HG02610 (cell line): ENCODE measurements around the gene KLF15.

ENCODE experiments used
- ATAC-seq: cut with Tn5 transposase; IDR thresholded peaks from one replicate; pipeline ENCODE4 v1.9.1; 2021; ENCODE audit warnings: mild to moderate bottlenecking, moderate library complexity; ENCODE audit not compliant: unreplicated experiment

Gene KLF15

DNA sequence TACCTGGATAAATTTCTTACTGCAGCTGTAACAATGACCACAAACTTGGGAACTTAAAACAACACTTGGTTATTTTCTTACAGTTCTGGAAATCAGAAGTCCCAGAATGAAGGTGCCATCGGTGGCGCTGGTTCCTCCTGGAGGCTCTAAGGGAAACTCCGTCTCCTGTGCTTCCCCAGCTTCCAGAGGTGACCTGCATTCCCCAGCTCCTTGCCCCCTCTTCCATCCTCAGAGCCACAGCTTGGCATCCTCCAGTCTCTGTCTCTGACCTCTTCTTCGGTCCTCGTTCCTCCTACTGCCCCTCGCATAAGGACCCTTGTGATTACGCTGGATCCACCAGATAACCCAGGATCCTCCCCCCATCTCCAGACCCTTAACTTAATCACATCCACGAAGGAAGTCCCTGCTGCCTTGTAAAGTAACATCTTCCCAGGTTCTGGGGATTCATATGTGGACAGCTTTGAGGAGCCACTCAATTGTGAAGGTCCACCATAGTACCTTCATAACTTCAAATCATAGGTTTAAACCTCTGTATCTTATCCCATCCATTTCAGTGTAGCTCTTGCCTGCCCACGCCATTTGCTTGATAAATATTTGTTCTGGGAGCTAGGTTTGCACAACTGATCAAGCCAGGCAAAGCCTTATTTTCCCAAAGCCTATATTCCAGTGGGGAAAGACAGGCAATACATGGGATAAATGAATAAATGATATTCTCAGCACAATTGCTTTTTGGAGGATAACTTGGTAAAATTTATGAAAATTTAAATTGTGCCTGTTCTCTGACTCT, 34.8 kb downstream of the KLF15 start:
- ATAC-seq: no peak

DNA sequence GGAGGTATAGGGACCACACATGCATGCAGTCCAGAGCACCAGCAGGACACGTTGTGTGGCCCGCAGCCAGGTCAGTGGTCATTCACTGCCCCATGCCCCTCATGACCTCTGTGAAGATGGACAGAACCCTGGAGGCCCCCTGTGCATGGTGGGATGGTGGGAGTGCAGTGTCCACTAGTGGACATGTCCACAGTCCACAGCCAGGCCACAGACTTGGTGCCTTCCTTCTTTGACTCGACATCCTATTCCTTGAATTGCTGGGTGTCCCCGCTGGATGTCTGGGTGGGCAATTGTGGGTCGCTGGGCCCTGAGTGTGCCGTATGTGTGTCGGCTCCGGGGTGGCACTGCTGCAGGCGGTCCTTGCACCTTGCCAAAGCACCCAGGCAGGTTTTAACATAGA, 35.7 kb downstream of the KLF15 start:
- no peak for ATAC-seq

DNA sequence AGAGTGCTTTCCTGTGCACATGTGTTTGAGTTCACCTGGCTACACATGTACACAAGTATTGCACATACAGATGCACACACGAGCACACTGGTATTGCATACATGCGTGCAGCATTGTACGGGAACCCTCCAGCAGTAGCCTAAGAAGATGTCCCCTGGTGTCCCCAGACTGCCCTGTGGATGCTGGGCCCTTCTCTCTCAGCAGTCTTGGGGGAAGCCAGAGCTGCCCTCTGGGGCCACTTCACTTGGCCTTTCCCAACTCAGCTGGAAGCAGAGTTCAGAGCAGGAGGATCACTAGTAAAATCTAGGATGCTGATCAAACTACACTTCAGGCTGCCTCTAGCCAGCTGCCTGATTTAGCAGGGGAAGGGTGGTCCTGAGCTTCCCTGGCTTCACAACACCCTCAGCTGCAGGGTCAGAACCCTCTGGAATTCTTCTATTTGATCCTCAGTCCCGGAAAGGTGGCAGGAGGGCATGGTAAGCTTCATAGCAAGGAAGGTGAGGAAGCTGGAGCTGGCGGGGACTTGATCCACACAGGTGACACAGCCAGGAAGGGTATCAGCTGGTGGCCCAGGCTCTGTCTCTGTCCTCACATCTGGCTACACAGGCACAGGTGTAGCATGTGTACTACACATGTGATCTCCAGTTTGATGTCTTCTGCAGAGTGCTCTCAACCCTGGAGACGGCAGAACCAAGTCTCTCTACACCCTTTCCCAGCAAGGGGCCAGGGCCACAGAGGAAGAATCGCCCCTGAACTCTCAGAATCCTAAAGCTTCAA, 36.5 kb downstream of the KLF15 start:
- no peak for ATAC-seq

DNA sequence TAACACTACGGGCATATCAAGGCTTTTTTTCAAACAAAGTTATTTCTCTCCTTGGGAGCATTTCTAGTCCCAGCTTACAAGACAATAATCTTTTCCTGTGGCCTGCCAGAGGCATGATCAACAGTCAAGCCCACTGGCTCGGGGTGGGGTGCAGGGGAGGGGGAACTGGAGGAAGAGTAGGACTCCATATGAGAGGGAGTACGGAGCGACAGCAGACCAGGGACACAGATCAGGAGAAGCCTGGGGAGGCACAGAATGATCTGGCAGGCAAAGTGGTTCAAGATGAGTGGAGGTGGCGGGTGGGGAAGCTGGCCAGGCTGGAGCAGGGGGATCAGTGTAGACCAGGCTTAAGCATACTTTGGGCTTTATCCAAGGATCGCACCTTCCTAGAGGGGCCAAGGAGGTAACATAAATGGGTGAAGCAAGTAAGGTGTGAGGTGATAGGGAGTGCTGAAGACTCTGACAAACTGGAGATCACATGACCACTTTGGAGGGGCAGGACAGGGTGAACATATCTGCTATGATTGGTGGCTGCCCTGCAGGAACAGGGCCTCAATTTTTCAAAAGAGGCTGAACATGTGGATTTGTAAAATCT, 37.4 kb downstream of the KLF15 start:
- ATAC-seq: no peak

DNA sequence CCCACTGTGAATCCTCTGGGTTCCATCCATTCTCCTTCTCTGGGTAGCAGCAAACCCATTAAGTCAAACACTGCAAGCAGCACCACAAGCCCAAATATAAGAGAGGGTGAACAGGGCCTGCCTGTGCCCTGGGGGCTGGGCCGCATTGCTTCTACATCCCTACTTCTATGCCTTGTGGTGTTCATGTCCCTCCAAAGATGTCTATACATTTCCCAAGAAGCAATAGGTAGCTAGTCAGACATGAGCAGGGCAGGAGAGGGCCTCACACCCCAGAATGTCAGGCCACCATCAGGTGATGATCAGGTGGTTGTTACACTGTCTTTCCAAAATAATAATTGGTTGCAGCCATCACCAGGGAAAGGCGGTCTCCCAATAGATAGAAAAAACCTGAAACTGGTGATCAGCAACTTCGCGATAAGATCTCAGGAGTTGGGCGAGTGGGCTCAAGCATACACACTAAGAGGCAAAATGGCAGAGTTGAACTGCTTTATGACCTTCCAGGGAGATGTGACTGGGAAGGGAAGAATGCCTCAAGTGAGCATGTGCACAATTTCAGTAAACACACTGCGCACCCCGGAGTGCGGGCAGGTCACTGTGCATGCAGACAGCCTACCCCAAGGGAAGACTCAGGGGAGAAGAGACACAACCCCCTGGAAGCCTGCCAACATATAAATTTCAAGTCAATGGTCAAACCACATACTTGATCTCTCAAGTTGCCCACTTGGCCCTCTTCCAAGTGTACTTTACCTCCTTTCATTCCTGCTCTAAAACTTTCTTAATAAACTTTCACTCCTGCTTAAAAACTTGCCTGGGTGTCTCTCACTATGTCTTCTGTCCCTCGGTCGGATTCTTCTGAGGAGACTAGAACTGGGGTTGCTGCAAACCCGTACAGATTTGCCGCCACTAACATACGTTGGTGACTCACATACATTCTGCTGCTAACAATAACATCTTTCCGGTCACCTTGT, 39.9 kb downstream of the KLF15 start:
- no peak for ATAC-seq

DNA sequence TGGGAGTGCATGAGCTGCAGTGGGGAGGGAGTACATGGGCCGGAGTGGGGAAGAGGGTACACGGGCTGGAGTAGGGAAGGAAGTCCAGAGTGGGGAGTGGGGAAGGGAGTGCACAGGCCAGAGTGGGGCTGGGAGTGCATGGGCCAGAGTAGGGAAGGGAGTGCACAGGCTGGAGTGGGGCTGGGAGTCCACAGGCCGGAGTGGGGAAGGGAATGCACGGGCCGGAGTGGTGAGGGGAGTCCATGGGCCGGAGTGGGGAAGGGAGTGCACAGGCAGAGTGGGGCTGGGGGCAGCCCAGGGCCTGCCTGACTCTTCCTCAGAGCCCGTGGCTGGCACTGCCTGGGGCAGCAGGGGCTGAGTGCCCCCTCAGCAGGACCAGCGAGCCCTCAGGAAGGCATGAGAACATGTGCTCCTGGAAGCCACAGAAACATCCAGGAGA, 40.7 kb downstream of the KLF15 start:
- no peak for ATAC-seq

DNA sequence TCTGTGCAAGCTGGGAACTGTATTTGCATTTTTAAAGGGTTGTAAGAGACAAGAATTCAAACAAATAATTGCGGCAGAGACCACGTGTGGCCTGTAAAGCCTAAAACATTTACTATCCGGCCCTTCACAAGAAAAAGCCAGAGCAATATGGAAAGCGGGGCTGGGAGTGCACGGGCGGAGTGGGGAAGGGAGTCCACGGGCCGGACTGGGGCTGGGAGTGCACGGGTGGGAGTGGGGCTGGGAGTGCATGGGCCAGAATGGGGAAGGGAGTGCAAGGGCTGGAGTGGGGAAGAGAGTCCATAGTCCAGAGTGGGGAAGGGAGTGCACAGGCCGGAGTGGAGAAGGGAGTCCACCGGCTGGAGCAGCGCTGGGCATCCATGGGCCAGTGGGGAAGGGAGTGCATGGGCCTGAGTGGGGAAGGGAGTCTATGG, 41.2 kb downstream of the KLF15 start:
- ATAC-seq: no peak

DNA sequence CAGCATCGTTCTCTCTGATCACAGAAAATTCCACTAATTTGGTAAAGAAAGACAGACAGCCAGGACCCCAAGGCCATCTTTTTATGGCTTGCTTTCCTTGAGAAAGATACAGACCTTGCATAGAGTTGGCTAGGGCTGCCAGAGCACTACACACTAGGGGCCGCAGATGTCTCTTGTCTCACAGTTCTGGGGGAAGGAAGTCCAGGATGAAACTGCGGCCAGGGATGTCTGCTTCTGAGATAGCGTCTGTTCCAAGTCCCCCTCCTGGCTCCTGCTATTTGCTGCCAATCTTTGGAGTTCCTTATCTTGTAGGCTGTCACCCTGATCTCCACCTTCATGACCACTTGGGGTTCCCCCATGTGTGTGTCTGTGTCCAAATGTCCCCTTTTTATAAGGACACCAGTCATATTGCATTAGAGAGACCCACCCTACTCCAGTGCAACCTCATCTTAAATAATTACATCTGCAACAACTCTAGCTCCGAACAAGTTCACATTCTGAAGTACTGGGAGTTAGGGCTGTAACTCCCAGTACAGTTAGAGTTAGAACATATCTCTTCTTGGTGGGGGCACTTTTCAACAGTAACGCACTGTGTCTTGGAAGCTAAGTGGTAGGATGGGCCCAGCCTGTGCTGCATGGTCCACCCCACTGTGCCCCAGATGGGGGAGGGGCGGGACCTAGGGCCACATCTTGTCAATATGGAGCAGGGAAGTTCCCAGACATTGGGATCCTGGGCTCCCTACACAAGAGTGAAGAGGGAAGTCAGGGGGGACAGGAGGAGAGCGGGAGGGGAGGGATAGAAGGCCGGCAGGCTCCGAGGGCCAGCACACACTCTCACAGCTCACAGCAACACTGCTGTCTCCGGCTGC, 42.2 kb downstream of the KLF15 start:
- ATAC-seq: no peak

DNA sequence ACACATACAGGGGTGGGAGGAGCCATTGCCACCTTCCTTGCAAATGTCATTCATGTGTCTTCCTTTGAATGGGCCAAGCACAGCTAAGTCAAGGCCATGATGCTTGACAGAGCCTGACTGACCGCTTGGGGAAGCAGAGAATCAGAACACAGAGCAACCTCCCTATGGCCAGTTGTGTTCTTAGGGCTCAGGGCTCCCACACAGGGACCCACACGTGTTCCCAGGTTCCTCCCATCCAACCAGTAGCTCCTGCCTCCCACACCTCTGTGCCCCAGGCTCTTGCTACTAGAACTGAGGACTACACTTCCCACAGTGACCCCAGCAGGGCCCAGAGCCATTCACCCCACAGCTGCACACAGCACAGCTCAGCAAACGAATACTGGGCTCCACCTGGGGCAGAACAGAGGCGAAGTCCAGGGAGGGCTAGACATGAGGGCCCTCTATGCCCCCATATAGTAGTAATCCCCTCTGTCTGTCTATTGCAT, 42.9 kb downstream of the KLF15 start:
- ATAC-seq: no peak

DNA sequence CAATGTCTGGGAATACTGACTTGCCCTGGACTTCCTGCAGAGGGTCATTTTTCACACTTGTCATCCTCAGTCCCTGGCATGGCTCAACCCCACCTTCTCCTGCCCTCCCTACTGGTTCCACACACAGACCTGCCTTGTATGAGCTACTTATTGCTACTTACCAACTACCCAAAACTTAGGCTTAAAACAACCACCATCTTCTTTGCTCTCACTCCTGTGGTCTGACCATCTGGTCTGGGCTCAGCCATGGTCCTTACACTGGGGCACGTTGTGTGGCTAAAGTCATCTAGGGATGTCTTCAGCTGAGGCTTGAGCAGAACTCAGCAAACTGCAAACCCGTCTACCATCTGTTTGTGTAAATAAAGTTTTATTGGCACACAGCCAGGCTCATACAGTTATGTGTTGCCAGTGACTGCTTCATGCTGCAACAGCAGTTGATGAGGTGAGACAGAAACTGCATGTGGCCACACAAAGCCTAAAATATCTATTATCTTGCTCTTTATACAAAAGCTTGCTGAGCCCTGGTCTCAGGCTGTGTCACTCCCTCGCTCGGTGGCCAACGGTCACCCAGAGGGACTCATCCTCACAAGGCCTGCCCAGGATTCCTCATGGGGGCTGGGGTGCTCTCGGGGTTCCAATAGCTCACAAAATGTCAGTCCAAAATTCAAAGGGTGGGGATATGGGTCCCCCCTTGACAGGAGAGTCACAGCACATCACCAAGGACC, 43.5 kb downstream of the KLF15 start:
- ATAC-seq: no peak

DNA sequence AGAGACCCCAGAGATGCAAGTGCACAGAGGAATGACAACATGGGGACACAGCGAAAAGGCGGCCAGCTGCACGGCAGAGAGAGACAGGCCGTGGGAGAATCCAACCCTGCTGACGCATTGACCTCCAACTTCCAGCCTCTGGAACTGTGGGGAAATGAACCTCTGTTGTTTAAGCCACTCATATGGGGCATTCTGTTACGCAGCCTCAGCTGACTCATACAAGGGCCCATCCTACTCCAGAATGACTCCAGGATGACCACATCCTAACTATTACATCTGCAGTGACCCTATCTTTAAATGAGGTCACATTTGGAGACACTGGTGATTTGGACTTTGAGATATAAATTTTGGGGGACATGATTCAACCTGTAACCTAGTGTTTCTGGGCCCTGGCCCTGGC, 44.0 kb downstream of the KLF15 start:
- ATAC-seq: no peak

DNA sequence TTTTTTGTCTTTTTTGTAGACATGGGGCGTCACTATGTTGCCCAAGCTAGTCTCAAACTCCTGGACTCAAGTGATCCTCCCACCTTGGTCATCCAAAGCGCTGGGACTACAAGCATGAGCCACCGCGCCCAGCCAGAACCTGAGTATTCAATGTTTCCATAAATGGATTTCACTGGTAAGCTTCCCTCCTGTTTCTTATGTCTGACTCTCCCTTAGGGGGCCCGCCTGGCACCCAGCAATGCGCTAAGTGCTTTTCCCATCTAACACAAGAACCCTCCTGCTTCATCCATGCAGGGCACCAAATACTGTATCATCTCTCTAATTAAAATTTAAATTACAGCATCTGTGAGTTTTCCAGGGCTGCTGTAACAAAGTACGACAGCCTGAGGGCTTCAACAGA, 44.9 kb downstream of the KLF15 start:
- no peak for ATAC-seq

DNA sequence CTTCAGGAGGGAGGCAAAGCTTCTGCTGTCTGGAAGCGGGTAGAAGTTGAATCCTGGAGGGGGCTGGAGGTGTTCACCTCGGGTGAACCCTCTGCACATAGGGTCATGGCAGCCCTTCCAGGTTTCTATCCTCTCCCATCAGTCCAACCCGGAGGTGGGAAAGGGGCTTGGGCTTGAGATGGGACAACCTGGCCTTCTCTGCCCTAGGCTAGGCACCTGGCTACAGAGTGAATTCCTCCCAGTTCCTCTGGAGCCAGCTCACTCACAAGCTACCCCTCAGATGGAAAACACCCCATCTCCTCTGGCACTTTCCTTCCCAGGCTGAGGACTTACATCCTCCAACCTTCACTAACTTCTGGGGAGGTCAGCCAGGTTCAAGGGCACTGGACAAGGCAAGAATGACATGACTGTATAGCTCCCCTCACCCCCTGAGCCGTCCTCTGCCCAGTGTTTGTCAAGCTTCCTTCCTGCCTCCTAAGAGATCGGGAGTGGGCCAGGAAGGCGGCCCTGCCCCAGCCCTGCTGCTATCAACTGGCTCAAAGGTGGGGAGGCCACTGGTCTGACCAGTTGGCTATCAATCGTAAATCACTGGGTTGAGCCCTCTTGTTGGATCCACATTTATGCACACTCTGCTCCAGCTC, 45.8 kb downstream of the KLF15 start:
- ATAC-seq: no peak

DNA sequence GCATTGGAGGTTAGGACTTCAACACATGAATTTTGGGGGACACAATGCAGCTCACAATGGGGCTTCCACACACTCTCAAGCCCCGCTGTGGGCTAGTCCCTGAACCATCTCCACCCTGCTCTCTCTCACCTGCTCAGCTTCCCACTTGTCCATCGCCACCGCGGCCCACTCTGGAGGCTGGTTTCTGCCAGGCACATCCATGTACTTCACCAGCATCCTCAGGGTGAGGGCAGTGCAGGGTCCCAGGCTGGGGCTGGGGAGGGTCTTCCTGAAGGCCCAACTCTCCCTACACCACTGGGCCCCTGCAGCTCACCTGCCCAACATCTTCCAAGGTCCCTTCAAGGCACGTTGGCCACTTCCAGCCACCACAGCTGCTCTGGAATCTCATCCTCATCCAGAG, 46.4 kb downstream of the KLF15 start:
- no peak for ATAC-seq

DNA sequence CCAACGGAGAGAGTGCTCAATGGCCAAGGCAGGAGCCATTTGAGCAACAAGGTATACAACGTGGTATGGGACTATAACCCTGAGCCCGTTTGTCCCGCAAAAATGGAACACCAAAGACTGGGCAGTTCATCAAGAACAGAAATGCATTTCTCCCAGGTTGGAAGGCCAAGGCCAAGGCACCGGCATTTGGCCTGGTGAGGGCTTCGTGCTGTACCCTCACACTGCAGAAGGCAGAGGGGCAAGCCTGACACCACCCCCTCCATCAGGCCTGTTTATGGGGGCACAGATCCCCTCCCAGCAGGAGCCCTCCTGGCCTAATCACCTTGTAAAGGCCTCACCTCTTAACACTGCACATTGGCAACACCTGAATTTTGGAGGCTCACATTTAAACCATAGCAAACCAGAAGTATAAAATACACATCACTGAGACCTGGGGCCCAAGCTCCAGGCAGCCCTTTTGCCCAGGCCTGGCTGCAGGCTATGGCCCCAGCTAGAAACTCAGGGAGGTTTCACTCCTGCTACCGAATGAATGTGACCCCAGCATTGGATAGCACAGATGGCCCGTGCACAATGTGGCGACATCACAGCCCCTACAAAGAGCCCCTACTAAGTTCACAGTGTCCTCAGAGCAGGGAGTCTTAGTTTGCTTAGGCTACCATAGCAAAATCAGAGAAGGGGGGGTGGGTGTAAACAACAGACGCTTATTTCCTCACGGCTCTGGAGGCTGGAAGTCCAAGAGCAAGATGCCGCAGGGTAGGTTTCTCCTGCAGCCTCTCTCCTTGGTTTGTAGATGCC, 47.1 kb downstream of the KLF15 start:
- ATAC-seq: no peak

DNA sequence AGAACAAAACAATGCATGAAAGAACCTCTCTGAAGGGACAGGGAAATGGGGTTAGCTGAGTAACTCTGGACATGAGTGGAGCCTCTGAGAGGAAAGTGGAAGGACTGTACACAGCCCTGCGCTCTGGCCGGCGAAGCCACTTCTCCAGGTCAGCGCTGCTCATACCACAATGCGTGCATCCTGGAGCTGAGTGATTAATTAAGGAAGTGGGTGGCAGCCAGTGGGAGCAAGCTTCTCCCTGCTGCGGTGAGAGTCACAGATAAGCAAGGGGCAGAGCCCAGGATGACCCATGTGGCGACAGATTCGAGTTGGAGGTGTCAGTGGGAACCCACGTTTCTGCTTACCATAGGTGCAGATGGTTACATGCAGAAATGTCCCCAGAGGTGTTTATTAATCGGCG, 48.0 kb downstream of the KLF15 start:
- no peak for ATAC-seq

DNA sequence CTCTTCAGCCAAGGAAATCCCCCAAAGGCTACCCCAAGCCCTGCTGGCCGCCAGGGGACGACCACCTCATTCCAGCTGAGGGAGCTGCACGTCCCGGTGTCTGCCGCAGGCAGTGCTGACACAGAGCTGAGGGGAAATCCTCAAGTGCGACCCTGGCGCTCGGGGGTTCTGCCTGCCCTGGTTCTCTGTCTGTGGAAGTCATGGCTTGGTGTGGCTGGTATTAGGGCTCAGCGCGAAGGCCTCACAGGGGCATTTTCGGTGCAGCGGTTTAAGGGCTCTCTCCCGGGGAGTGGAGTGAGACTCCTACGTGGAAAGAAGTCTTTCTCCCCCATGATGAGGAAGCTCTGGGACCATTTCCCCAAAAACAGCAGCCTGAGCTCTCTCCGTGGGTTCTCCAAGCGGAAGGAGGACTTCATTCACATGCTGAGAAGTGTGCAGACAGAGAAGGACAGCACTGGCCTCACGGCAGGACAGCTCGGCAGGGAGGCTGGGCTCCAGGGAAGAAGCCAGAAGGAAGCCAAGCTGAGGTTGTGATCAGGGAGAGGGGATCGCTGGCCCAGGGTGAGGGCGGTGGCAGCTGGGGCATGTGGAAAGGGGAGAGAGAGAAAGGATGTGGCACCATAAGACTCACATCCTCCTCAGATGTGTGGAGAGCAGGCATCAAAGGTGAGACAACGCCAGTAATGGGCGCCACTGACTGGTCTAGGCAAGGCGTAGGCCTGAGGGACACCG, 48.6 kb downstream of the KLF15 start:
- ATAC-seq: no peak
